Stimulated activated CD4-positive, alpha-beta T cell treated with anti-CD3 and anti-CD28 coated beads, Interleukin-2, amount 100 ng/mL, for 4 hours (primary cell): ENCODE data around the gene LYSMD3.

Experiments used
- DNase-seq: peaks from one replicate; pipeline ENCODE4 v3.0.0-alpha.2; 2020; ENCODE audit warnings: low read depth

LYSMD3 gene

DNA sequence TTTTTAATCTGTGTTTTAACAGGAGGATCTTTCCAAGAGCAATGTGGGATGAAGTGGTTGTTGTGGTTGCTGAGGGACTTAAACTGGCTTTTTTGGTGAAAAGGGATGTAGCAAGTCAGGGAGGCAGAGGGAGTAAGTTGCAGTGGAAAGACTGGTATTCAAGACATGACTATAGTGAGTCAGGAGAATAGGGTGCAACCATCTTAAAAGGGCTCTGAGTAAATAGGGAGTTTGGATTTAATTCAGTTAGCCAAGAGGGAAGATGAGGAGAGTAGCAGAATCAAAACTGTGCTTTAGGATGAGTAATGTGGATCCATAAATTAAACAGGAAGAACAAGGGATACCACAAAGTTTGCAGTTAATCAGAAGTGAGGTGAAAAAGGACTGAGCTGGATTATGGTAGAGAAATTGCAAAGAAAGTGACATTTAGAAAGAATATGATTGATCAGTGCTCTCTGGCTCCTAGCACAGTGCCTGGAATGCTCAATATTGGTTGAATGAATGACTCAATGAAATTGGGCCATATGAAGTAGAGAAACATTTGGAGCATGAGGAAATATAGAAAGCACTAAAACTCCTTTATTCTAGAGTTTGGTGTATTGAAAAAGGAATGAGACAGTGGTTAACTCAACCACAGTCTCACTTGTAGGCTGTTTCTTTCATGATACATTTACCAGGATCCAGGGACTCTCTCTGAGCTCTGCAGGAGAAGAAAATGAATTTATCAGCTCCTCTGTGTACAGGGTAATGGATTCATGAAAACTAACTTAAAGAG, 49.6 kb downstream of the LYSMD3 start:
- DNase-seq: no peak

- DNase-seq: no peak
Observed at GRCh38 chr5:90477621-90478215, 51.7 kb downstream of the LYSMD3 start.

DNA sequence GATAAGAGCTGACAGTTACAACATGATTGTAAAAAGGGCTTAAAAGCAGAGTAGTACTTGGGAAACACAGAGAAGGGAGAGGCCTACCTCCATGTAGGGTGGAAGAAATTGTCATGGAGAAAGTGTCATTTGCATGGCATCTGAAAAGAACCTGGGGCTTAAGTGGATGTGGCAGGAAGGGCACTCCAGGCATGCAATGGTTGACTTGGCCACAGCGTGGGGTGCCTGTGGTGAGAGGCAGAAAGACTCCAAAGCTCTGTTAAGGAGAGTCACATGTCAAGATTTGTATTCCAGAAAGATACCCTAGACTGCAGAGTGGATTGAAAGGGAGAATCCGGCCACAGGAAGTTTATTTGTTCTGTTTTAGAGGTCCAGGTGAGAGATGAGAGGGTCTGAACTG, 52.3 kb downstream of the LYSMD3 start:
- DNase-seq: no peak

GRCh38 chr5:90476391-90476790, 53.0 kb downstream of the LYSMD3 start:
- no peak for DNase-seq

DNA sequence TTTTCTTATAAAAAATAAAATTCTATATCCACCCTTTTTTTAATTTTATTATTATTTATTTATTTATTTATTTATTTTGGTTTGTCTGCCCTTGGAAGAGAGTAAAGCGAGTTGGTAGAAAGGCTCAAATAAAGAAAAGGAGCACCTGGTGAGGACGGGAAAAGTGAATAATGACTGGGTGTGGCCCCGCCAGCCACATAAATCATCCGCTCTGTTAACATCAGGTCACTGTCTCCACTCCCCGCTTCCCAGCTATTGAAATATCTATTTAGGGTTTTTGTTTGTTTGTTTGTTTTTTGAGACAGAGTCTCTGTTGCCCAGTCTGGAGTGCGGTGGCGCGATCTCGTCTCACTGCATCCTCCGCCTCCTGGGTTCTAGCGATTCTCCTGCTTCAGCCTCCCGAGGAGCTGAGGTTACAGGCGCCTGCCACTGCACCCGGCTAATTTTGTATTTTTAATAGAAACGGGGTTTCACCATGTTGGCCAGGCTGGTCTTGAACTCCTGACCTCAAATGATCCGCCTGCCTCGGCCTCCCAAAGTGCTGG, 53.9 kb downstream of the LYSMD3 start:
- no peak for DNase-seq

- peak; percentile 92 for DNase-seq
Observed at GRCh38 chr5:90474235-90475107, 54.9 kb downstream of the LYSMD3 start, which contains the start of the genes MBLAC2 and POLR3G. Gene MBLAC2, minus strand, starts transcription at chr5:90474771. Its CDS starts 479 bp downstream, at chr5:90474292. Gene POLR3G, plus strand, starts transcription at chr5:90474864. Its CDS starts 10,704 bp downstream, at chr5:90485568.

DNA sequence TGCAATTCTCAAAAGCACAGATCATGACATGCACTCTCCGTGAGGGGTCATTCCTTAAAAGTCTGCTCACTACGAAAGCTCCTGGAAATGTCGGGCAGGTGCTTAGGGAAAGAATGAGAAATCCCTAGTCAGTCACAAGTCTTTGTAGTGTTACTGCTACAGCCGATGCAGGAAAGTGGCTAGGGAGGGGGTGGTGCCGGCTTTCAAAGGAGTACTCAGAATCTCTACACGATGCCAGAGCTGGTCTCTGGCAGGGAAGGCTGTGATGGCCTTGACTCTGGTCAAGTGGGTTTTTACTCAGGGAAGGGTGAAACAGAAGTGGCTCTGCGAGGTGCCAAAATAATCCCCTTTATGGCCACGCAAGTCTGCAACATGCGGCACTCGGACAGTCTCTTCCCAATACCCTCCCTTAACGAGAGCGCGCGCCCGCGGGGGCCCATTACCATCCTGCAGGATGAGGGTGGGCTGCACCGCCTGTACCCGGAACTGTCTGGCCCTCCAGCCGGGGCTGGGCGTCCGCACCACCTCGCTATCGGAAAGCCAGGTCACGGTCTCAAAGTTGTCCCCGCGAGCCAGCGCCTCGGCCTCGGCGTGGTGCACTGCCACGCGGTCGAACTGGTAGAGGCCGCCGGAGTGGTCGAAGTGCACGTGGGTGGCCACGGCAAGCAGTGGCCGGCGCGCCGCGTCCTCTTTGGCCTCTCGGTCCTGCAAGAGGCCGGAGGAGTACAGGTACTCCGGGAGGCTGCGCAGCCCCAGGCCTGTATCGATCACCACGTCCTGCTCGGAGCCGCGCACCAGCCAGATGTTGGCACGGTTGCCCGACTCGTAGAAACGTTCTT, 55.8 kb downstream of the LYSMD3 start:
- DNase-seq: peak; percentile 6

GRCh38 chr5:90472783-90473395, 56.5 kb downstream of the LYSMD3 start:
- no peak for DNase-seq
